ENCODE measurements around the gene SLC8B1.

DNA sequence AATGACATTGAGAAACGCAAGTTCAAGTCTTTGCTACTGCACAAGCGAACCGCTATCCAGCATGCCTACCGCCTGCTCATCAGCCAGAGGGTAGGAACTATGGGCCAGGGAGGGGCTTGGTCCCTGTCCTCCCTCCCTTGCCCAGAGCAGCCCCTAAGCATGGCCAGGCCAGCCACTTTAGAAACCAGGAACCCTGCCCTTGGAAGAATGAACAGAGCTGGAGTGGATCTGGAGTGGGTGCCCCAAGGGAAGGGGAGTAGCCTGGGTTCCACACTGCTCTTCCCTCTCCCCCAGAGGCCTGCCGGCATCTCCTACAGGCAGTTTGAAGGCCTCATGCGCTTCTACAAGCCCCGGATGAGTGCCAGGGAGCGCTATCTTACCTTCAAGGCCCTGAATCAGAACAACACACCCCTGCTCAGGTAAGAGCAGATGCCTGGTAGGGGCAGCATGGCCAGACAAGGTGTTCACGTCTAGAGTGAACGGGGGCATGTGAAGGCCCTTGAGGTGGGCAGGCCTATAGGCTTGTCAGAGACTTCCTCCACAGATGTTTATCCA is 57.9 kb downstream of the SLC8B1 start:
- TF ChIP-seq, protein P1, sequence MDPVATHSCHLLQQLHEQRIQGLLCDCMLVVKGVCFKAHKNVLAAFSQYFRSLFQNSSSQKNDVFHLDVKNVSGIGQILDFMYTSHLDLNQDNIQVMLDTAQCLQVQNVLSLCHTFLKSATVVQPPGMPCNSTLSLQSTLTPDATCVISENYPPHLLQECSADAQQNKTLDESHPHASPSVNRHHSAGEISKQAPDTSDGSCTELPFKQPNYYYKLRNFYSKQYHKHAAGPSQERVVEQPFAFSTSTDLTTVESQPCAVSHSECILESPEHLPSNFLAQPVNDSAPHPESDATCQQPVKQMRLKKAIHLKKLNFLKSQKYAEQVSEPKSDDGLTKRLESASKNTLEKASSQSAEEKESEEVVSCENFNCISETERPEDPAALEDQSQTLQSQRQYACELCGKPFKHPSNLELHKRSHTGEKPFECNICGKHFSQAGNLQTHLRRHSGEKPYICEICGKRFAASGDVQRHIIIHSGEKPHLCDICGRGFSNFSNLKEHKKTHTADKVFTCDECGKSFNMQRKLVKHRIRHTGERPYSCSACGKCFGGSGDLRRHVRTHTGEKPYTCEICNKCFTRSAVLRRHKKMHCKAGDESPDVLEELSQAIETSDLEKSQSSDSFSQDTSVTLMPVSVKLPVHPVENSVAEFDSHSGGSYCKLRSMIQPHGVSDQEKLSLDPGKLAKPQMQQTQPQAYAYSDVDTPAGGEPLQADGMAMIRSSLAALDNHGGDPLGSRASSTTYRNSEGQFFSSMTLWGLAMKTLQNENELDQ (tag by site-specific recombination; IDR thresholded peaks at IDR 0.05; ENCODE audit: low read depth) = no peak
- TF ChIP-seq, protein P2, sequence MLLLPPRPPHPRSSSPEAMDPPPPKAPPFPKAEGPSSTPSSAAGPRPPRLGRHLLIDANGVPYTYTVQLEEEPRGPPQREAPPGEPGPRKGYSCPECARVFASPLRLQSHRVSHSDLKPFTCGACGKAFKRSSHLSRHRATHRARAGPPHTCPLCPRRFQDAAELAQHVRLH (tag by site-specific recombination; IDR thresholded peaks at IDR 0.05) = no peak
- TF ChIP-seq ZFP3 (tag by site-specific recombination; IDR thresholded peaks at IDR 0.05; ENCODE audit: low read depth) (no peak), ZNF138 (tag by site-specific recombination; IDR thresholded peaks at IDR 0.05; ENCODE audit: borderline replicate concordance) (no peak), ZNF23 (tag by site-specific recombination; IDR thresholded peaks at IDR 0.05; ENCODE audit: borderline replicate concordance) (no peak), ZBTB48 (tag by site-specific recombination; IDR thresholded peaks at IDR 0.05) (no peak)
- TF ChIP-seq, protein P3, sequence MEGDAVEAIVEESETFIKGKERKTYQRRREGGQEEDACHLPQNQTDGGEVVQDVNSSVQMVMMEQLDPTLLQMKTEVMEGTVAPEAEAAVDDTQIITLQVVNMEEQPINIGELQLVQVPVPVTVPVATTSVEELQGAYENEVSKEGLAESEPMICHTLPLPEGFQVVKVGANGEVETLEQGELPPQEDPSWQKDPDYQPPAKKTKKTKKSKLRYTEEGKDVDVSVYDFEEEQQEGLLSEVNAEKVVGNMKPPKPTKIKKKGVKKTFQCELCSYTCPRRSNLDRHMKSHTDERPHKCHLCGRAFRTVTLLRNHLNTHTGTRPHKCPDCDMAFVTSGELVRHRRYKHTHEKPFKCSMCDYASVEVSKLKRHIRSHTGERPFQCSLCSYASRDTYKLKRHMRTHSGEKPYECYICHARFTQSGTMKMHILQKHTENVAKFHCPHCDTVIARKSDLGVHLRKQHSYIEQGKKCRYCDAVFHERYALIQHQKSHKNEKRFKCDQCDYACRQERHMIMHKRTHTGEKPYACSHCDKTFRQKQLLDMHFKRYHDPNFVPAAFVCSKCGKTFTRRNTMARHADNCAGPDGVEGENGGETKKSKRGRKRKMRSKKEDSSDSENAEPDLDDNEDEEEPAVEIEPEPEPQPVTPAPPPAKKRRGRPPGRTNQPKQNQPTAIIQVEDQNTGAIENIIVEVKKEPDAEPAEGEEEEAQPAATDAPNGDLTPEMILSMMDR (tag by site-specific recombination; IDR thresholded peaks at IDR 0.05) = no peak
- TF ChIP-seq, protein P4, sequence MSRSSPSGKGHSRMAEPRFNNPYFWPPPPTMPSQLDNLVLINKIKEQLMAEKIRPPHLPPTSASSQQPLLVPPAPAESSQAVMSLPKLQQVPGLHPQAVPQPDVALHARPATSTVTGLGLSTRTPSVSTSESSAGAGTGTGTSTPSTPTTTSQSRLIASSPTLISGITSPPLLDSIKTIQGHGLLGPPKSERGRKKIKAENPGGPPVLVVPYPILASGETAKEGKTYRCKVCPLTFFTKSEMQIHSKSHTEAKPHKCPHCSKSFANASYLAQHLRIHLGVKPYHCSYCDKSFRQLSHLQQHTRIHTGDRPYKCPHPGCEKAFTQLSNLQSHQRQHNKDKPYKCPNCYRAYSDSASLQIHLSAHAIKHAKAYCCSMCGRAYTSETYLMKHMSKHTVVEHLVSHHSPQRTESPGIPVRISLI (tag by site-specific recombination; IDR thresholded peaks at IDR 0.05) = no peak

Measured in HEK293 (cell line).